Measurements from ENCODE around the gene INSL3. TPM values are rescaled to one million over a fixed set of nuclear protein-coding genes. Genes with fewer than 3 reads are reported as not detected.

INSL3 gene
- total RNA-seq, 3 donors from 2014 or later = 8.1 to 9.4 (median 9.1) TPM

- Mint-ChIP-seq H3K9me3 (no peaks in the 10 kb centered on the region), H3K27me3 (ENCODE audit: low read depth) (no peaks in the 10 kb centered on the region), H3K4me3 (peak within 1 kb of the TSS; percentile 99), H3K4me1 (ENCODE audit: low read depth) (peaks cover 33% of the 10 kb centered on the region), H3K36me3 (ENCODE audit: insufficient read depth) (peaks cover 41% of the 10 kb centered on the region)
- peak; percentile 86 to 88 for ATAC-seq
- peak; percentile 98 for DNase-seq
Observed at GRCh38 chr19:17859533-17860330, 38.4 kb upstream of the INSL3 start, which contains the start of gene RPL18A. RPL18A (plus strand) TSS chr19:17859910; CDS start chr19:17859957, 47 bp downstream.

GRCh38 chr19:17855280-17856152, 34.2 kb upstream of the INSL3 start:
- H3K4me3 Mint-ChIP-seq = peak overlapping the region; percentile 26
- H3K27me3 Mint-ChIP-seq (ENCODE audit: low read depth) = no peaks in the 10 kb centered on the region
- DNase-seq (peak; percentile 94), ATAC-seq (peak; percentile 29)
- H3K9me3 Mint-ChIP-seq = no peaks in the 10 kb centered on the region
- peaks cover 9% of the 10 kb centered on the region for H3K36me3 Mint-ChIP-seq (ENCODE audit: insufficient read depth)
- H3K4me1 Mint-ChIP-seq (ENCODE audit: low read depth) = peaks cover 21% of the 10 kb centered on the region

- Mint-ChIP-seq H3K9me3 (no peaks in the 10 kb centered on the region), H3K27me3 (ENCODE audit: low read depth) (no peaks in the 10 kb centered on the region), H3K4me3 (no peak overlapping the region), H3K4me1 (ENCODE audit: low read depth) (peaks cover 33% of the 10 kb centered on the region), H3K36me3 (ENCODE audit: insufficient read depth) (no peaks in the 10 kb centered on the region)
- no peak for DNase-seq
- ATAC-seq = no peak
Observed at GRCh38 chr19:17854061-17854460, 32.7 kb upstream of the INSL3 start.

- Mint-ChIP-seq H3K36me3 (ENCODE audit: insufficient read depth) (peaks cover 3% of the 10 kb centered on the region), H3K4me1 (ENCODE audit: low read depth) (peaks cover 64% of the 10 kb centered on the region), H3K4me3 (peak overlapping the region; percentile 84), H3K9me3 (no peaks in the 10 kb centered on the region), H3K27me3 (ENCODE audit: low read depth) (no peaks in the 10 kb centered on the region)
- DNase-seq = no peak
- ATAC-seq = no peak
Observed at GRCh38 chr19:17848595-17849292, 27.4 kb upstream of the INSL3 start.

- Mint-ChIP-seq H3K4me1 (ENCODE audit: low read depth) (peaks cover 70% of the 10 kb centered on the region), H3K27me3 (ENCODE audit: low read depth) (no peaks in the 10 kb centered on the region), H3K9me3 (no peaks in the 10 kb centered on the region)
Observed at GRCh38 chr19:17847538-17848366, 26.4 kb upstream of the INSL3 start, which contains the start of gene JAK3. JAK3 (minus strand) TSS chr19:17847982; CDS start chr19:17844417, 3,565 bp downstream.

GRCh38 chr19:17846146-17846545, 24.8 kb upstream of the INSL3 start:
- Mint-ChIP-seq H3K9me3 (no peaks in the 10 kb centered on the region), H3K36me3 (ENCODE audit: insufficient read depth) (peaks cover 10% of the 10 kb centered on the region), H3K27me3 (ENCODE audit: low read depth) (no peaks in the 10 kb centered on the region), H3K4me3 (peak overlapping the region; percentile 84), H3K4me1 (ENCODE audit: low read depth) (peaks cover 62% of the 10 kb centered on the region)
- DNase-seq = no peak
- ATAC-seq = no peak

More at GRCh38 chr19:17847538-17848366, 26.4 kb upstream of the INSL3 start, which contains the start of gene JAK3:
- DNase-seq (peak; percentile 88), ATAC-seq (peak; percentile 89 to 91)
- H3K36me3 Mint-ChIP-seq (ENCODE audit: insufficient read depth) = peaks cover 10% of the 10 kb centered on the region
- H3K4me3 Mint-ChIP-seq = peak within 1 kb of the TSS; percentile 84

GRCh38 chr19:17843908-17844490, 22.7 kb upstream of the INSL3 start:
- peaks cover 19% of the 10 kb centered on the region for H3K36me3 Mint-ChIP-seq (ENCODE audit: insufficient read depth)
- ATAC-seq (no peak), DNase-seq (no peak)
- H3K27me3 Mint-ChIP-seq (ENCODE audit: low read depth) = no peaks in the 10 kb centered on the region
- no peaks in the 10 kb centered on the region for H3K9me3 Mint-ChIP-seq
- peak overlapping the region; percentile 41 for H3K4me3 Mint-ChIP-seq
- peaks cover 46% of the 10 kb centered on the region for H3K4me1 Mint-ChIP-seq (ENCODE audit: low read depth)

- Mint-ChIP-seq H3K4me1 (ENCODE audit: low read depth) (peaks cover 40% of the 10 kb centered on the region), H3K36me3 (ENCODE audit: insufficient read depth) (peaks cover 22% of the 10 kb centered on the region), H3K9me3 (no peaks in the 10 kb centered on the region), H3K27me3 (ENCODE audit: low read depth) (no peaks in the 10 kb centered on the region), H3K4me3 (peak overlapping the region; percentile 41)
- ATAC-seq = no peak
- no peak for DNase-seq
Observed at GRCh38 chr19:17843292-17843827, 22.0 kb upstream of the INSL3 start.

GRCh38 chr19:17842663-17843291, 21.5 kb upstream of the INSL3 start:
- H3K9me3 Mint-ChIP-seq = no peaks in the 10 kb centered on the region
- peaks cover 27% of the 10 kb centered on the region for H3K36me3 Mint-ChIP-seq (ENCODE audit: insufficient read depth)
- DNase-seq = no peak

GRCh38 chr19:17841810-17842662, 20.7 kb upstream of the INSL3 start:
- no peak overlapping the region for H3K4me3 Mint-ChIP-seq
- peaks cover 37% of the 10 kb centered on the region for H3K4me1 Mint-ChIP-seq (ENCODE audit: low read depth)
- ATAC-seq = peak; percentile 83 to 86
- peak; percentile 50 for DNase-seq
- H3K36me3 Mint-ChIP-seq (ENCODE audit: insufficient read depth) = peaks cover 28% of the 10 kb centered on the region
- no peaks in the 10 kb centered on the region for H3K9me3 Mint-ChIP-seq
- H3K27me3 Mint-ChIP-seq (ENCODE audit: low read depth) = no peaks in the 10 kb centered on the region

More at GRCh38 chr19:17842663-17843291, 21.5 kb upstream of the INSL3 start:
- ATAC-seq = no peak
- H3K4me3 Mint-ChIP-seq = no peak overlapping the region
- H3K27me3 Mint-ChIP-seq (ENCODE audit: low read depth) = no peaks in the 10 kb centered on the region
- H3K4me1 Mint-ChIP-seq (ENCODE audit: low read depth) = peaks cover 37% of the 10 kb centered on the region

GRCh38 chr19:17841371-17841809, 20.1 kb upstream of the INSL3 start:
- peaks cover 40% of the 10 kb centered on the region for H3K4me1 Mint-ChIP-seq (ENCODE audit: low read depth)
- H3K4me3 Mint-ChIP-seq = no peak overlapping the region
- no peak for DNase-seq
- no peaks in the 10 kb centered on the region for H3K27me3 Mint-ChIP-seq (ENCODE audit: low read depth)
- peaks cover 33% of the 10 kb centered on the region for H3K36me3 Mint-ChIP-seq (ENCODE audit: insufficient read depth)
- no peak for ATAC-seq
- no peaks in the 10 kb centered on the region for H3K9me3 Mint-ChIP-seq

- ATAC-seq (no peak), DNase-seq (no peak)
- Mint-ChIP-seq H3K36me3 (ENCODE audit: insufficient read depth) (peaks cover 43% of the 10 kb centered on the region), H3K4me1 (ENCODE audit: low read depth) (peaks cover 35% of the 10 kb centered on the region), H3K27me3 (ENCODE audit: low read depth) (no peaks in the 10 kb centered on the region), H3K9me3 (no peaks in the 10 kb centered on the region), H3K4me3 (no peak overlapping the region)
Observed at GRCh38 chr19:17840019-17840418, 18.7 kb upstream of the INSL3 start.
